ENCODE data around the gene ZNF398. TPM values are rescaled to one million over a fixed set of nuclear protein-coding genes. Genes with fewer than 3 reads are reported as not detected.

Gene ZNF398
- total RNA-seq, 2 experiments from 2014 or later, result 14.0 to 15.0 TPM

DNA sequence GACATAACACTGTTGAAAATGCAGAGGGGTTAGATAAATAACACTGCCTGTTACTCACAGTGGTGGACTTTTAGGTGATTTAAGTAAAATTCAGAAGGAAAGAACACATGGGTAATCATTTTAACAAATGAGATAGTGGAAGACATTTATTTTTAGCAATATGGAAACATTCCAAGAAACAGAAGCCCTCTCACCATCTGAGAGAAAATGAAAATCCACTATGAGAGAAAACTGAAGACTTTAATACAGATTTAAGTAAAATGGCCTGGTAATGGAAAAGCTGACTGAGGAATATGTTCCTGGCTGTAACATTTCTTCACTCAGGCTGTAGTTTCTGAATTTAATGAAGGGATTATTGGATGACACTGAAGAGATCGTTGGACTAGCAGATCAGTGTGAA is 44.6 kb upstream of the ZNF398 start:
- no peaks in the 10 kb centered on the region for H3K27me3 ChIP-seq (ENCODE audit: control insufficient read depth in 1 of 2, insufficient read depth in 2 of 2, low read length in 2 of 2)
- no peak overlapping the region for H3K27ac ChIP-seq (ENCODE audit: low read depth in 1 of 2, low read length in 2 of 2)
- TF ChIP-seq, protein P1, sequence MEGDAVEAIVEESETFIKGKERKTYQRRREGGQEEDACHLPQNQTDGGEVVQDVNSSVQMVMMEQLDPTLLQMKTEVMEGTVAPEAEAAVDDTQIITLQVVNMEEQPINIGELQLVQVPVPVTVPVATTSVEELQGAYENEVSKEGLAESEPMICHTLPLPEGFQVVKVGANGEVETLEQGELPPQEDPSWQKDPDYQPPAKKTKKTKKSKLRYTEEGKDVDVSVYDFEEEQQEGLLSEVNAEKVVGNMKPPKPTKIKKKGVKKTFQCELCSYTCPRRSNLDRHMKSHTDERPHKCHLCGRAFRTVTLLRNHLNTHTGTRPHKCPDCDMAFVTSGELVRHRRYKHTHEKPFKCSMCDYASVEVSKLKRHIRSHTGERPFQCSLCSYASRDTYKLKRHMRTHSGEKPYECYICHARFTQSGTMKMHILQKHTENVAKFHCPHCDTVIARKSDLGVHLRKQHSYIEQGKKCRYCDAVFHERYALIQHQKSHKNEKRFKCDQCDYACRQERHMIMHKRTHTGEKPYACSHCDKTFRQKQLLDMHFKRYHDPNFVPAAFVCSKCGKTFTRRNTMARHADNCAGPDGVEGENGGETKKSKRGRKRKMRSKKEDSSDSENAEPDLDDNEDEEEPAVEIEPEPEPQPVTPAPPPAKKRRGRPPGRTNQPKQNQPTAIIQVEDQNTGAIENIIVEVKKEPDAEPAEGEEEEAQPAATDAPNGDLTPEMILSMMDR (IDR thresholded peaks at IDR 0.05), result no peak
- no peak overlapping the region for H3K4me3 ChIP-seq (ENCODE audit: low read length)
- intact Hi-C loops (cut with DNase I, micrococcal nuclease), result no loop called here
- DNase-seq (no peak), ATAC-seq (ENCODE audit: poor library complexity) (no peak)
- ChIA-PET CTCF (no interaction called here), POLR2A (no interaction called here)
- H3K36me3 Mint-ChIP-seq (ENCODE audit: low read depth), result no peaks in the 10 kb centered on the region
- H3K4me1 ChIP-seq (ENCODE audit: insufficient read depth, low read length), result no peaks in the 10 kb centered on the region
- H3K4me1 Mint-ChIP-seq (ENCODE audit: low read depth), result no peaks in the 10 kb centered on the region
- no peaks in the 10 kb centered on the region for H3K9me3 ChIP-seq (ENCODE audit: control insufficient read depth in 1 of 2, insufficient read depth in 1 of 2, low read length in 2 of 2)
- no peak overlapping the region for H3K4me3 Mint-ChIP-seq
- no peak overlapping the region for H3K27ac Mint-ChIP-seq
- no peaks in the 10 kb centered on the region for H3K9me3 Mint-ChIP-seq
- no peaks in the 10 kb centered on the region for H3K36me3 ChIP-seq (ENCODE audit: insufficient read depth, low read length)
- no peaks in the 10 kb centered on the region for H3K27me3 Mint-ChIP-seq

DNA sequence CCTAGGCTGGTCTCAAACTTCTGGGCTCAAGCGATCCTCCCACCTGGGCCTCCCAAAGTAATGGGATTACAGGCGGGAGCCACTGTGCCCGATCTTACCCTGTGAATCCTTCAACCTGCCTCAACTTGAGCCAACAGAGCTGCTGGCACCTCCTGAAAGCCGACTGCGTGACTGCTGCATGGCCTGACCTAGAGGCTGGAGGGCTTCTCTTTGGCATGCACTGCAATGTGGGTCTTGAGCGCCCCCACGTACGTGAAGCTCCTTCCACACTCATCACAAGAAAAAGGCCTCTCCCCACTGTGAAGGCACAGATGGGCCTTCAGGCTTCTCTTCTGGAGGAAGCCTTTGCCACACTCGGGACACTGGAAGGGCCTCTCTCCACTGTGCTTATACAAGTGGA is 43.8 kb upstream of the ZNF398 start:
- no peak overlapping the region for H3K4me3 ChIP-seq (ENCODE audit: low read length)
- no peaks in the 10 kb centered on the region for H3K9me3 ChIP-seq (ENCODE audit: control insufficient read depth in 1 of 2, insufficient read depth in 1 of 2, low read length in 2 of 2)
- H3K4me1 ChIP-seq (ENCODE audit: insufficient read depth, low read length), result no peaks in the 10 kb centered on the region
- Mint-ChIP-seq H3K36me3 (ENCODE audit: low read depth) (no peaks in the 10 kb centered on the region), H3K4me1 (ENCODE audit: low read depth) (no peaks in the 10 kb centered on the region), H3K9me3 (no peaks in the 10 kb centered on the region), H3K27ac (no peak overlapping the region), H3K27me3 (no peaks in the 10 kb centered on the region), H3K4me3 (no peak overlapping the region)
- ATAC-seq (ENCODE audit: poor library complexity) (no peak), DNase-seq (no peak)
- H3K27me3 ChIP-seq (ENCODE audit: control insufficient read depth in 1 of 2, insufficient read depth in 2 of 2, low read length in 2 of 2), result no peaks in the 10 kb centered on the region
- TF ChIP-seq, protein P1 (IDR thresholded peaks at IDR 0.05), result no peak
- no peak overlapping the region for H3K27ac ChIP-seq (ENCODE audit: low read depth in 1 of 2, low read length in 2 of 2)
- no peaks in the 10 kb centered on the region for H3K36me3 ChIP-seq (ENCODE audit: insufficient read depth, low read length)
- intact Hi-C loops (cut with DNase I, micrococcal nuclease), result no loop called here
- POLR2A ChIA-PET, result no interaction called here
- CTCF ChIA-PET, result interaction anchor here (1.0 kb wide), 1 partner anchor 38 kb away, joined by 3 read pairs; no protein-coding TSS in a partner anchor

DNA sequence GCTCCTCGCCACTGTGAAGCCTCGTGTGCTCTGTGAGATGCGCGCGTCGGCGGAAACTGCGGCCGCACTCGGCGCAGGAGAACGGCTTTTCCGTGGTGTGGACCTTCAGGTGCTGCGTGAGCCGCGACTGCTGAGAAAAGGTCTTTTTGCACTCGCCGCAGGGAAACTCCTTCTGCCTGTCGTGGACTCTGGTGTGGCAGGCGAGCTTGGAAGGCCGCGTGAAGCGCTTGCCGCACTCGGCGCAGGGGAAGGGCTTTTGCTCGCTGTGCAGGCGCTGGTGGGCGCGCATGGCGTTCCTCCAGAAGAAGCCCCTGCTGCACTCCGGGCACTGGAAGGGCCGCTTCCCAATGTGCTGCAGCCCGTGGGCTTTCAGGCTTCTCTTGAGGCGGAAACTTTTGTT is 43.0 kb upstream of the ZNF398 start:
- Histone ChIP-seq H3K4me3 (ENCODE audit: low read length) (no peak overlapping the region), H3K27ac (ENCODE audit: low read depth in 1 of 2, low read length in 2 of 2) (no peak overlapping the region), H3K4me1 (ENCODE audit: insufficient read depth, low read length) (no peaks in the 10 kb centered on the region), H3K36me3 (ENCODE audit: insufficient read depth, low read length) (no peaks in the 10 kb centered on the region), H3K9me3 (ENCODE audit: control insufficient read depth in 1 of 2, insufficient read depth in 1 of 2, low read length in 2 of 2) (no peaks in the 10 kb centered on the region), H3K27me3 (ENCODE audit: control insufficient read depth in 1 of 2, insufficient read depth in 2 of 2, low read length in 2 of 2) (no peaks in the 10 kb centered on the region)
- no peak overlapping the region for H3K4me3 Mint-ChIP-seq
- TF ChIP-seq, protein P1 (IDR thresholded peaks at IDR 0.05), result no peak
- H3K27ac Mint-ChIP-seq, result no peak overlapping the region
- ChIA-PET POLR2A (no interaction called here), CTCF (no interaction called here)
- no peaks in the 10 kb centered on the region for H3K36me3 Mint-ChIP-seq (ENCODE audit: low read depth)
- ATAC-seq (ENCODE audit: poor library complexity) (no peak), DNase-seq (no peak)
- no peaks in the 10 kb centered on the region for H3K9me3 Mint-ChIP-seq
- intact Hi-C loops (cut with DNase I, micrococcal nuclease), result no loop called here
- no peaks in the 10 kb centered on the region for H3K4me1 Mint-ChIP-seq (ENCODE audit: low read depth)
- no peaks in the 10 kb centered on the region for H3K27me3 Mint-ChIP-seq

Measured in CD4-positive, alpha-beta T cell (primary cell).